ENCODE data around the gene ACSF2.

- TF ChIP-seq POLR2A (IDR thresholded peaks at IDR 0.05; ENCODE audit: low read length) (no peak), GATA1 (IDR thresholded peaks at IDR 0.05; ENCODE audit: low read depth, low read length) (no peak)
These were observed 65.5 kb downstream of the ACSF2 start for GRCh38 chr17:50491505-50491904.

All from erythroblast (primary cell).